Measurements from ENCODE around the gene CTNND2. TPM values are rescaled to one million over a fixed set of nuclear protein-coding genes. Genes with fewer than 3 reads are reported as not detected.

CTNND2 gene
- total RNA-seq, 2 experiments from 2014 or later = not detected

- H3K4me1 Mint-ChIP-seq (ENCODE audit: low read depth) = no peaks in the 10 kb centered on the region
- H3K9me3 Mint-ChIP-seq = no peaks in the 10 kb centered on the region
- TF ChIP-seq CTCF (IDR thresholded peaks at IDR 0.05) = no peak
- H3K36me3 Mint-ChIP-seq (ENCODE audit: low read depth) = no peaks in the 10 kb centered on the region
- no peak overlapping the region for H3K27ac Mint-ChIP-seq
- POLR2A ChIA-PET = no interaction called here
- H3K4me3 Mint-ChIP-seq = no peak overlapping the region
- DNase-seq (no peak), ATAC-seq (no peak)
- no peaks in the 10 kb centered on the region for H3K27me3 Mint-ChIP-seq
- CTCF ChIA-PET = no interaction called here
- intact Hi-C loops (cut with micrococcal nuclease) = no loop called here
Observed at GRCh38 chr5:11164531-11165294, 739.5 kb downstream of the CTNND2 start.

- Mint-ChIP-seq H3K27me3 (no peaks in the 10 kb centered on the region), H3K36me3 (ENCODE audit: low read depth) (no peaks in the 10 kb centered on the region), H3K9me3 (no peaks in the 10 kb centered on the region), H3K4me1 (ENCODE audit: low read depth) (no peaks in the 10 kb centered on the region), H3K4me3 (no peak overlapping the region), H3K27ac (no peak overlapping the region)
- intact Hi-C loops (cut with micrococcal nuclease) = no loop called here
- CTCF ChIA-PET = no interaction called here
- ATAC-seq = no peak
- TF ChIP-seq CTCF (IDR thresholded peaks at IDR 0.05) = no peak
- POLR2A ChIA-PET = no interaction called here
- no peak for DNase-seq
Observed at GRCh38 chr5:11157132-11157531, 747.1 kb downstream of the CTNND2 start.

- Mint-ChIP-seq H3K4me3 (no peak overlapping the region), H3K9me3 (no peaks in the 10 kb centered on the region), H3K27ac (no peak overlapping the region), H3K27me3 (no peaks in the 10 kb centered on the region), H3K4me1 (ENCODE audit: low read depth) (no peaks in the 10 kb centered on the region), H3K36me3 (ENCODE audit: low read depth) (no peaks in the 10 kb centered on the region)
- ATAC-seq = no peak
- CTCF ChIA-PET = interaction anchor here (1.0 kb wide), 1 partner anchor 296 kb away, joined by 3 read pairs; no protein-coding TSS in a partner anchor
- DNase-seq = no peak
- TF ChIP-seq CTCF (IDR thresholded peaks at IDR 0.05) = no peak
- POLR2A ChIA-PET = no interaction called here
- intact Hi-C loops (cut with micrococcal nuclease) = no loop called here
Observed at GRCh38 chr5:11153670-11154382, 750.4 kb downstream of the CTNND2 start.

GRCh38 chr5:11152368-11152767 is 751.9 kb downstream of the CTNND2 start:
- intact Hi-C loops (cut with micrococcal nuclease) = no loop called here
- no peaks in the 10 kb centered on the region for H3K36me3 Mint-ChIP-seq (ENCODE audit: low read depth)
- CTCF ChIA-PET = no interaction called here

More at GRCh38 chr5:11152368-11152767, 751.9 kb downstream of the CTNND2 start:
- H3K27ac Mint-ChIP-seq = no peak overlapping the region
- no peak overlapping the region for H3K4me3 Mint-ChIP-seq
- H3K27me3 Mint-ChIP-seq = no peaks in the 10 kb centered on the region
- H3K9me3 Mint-ChIP-seq = no peaks in the 10 kb centered on the region
- POLR2A ChIA-PET = no interaction called here
- H3K4me1 Mint-ChIP-seq (ENCODE audit: low read depth) = no peaks in the 10 kb centered on the region
- DNase-seq (no peak), ATAC-seq (no peak)
- TF ChIP-seq CTCF (IDR thresholded peaks at IDR 0.05) = no peak

Data from activated CD8-positive, alpha-beta T cell treated with anti-CD3 and anti-CD28 coated beads for 36 hours (primary cell).